Measurements from ENCODE around the gene CEACAM16. TPM values are rescaled to one million over a fixed set of nuclear protein-coding genes. Genes with fewer than 3 reads are reported as not detected.

CEACAM16 gene
- total and polyA plus RNA-seq, 8 donors, result 0.16 to 1.0 (median 0.37) TPM; not detected in 3

GRCh38 chr19:44747739-44748425 is 48.9 kb downstream of the CEACAM16 start:
- intact Hi-C loops (cut with DNase I), result no loop called here
- TF ChIP-seq CTCF (IDR thresholded peaks at IDR 0.05), result no peak

DNA sequence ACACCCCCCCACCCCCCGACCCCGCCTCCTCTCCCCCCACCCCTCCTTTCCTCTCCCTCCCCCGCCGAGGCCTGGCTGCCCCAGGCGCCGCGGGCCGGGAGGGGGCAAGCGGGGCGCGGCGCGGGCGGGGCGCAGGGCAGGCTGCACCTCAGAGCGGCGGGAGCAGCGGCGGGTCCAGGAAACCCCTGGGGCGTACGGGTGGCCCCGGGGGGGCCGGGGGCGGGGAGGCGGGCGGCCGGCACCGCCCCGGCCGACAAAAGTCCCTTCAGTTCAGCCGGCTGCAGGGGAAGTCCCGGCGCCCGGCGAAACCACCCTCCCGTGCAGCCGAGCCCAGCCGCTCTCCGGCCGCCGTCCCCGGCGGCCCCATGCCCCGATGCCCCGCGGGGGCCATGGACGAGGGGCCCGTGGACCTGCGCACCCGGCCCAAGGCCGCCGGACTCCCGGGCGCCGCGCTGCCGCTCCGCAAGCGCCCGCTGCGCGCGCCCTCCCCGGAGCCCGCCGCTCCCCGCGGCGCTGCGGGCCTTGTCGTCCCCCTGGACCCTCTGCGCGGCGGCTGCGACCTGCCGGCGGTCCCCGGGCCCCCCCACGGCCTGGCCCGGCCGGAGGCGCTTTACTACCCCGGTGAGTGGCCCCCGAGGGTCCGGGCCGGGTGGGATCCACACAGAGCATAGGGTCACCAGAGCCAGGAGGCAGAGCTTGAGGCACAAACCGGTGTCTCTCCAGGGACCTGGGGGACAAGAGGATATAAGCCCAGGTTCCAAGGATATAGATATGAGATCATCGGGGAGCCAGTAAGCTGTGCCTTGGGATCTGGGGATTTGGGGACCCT is 49.7 kb downstream of the CEACAM16 start, which contains the start of gene BCL3:
TSS of gene BCL3 (plus strand) at position 283 of the 829 bp plus-strand sequence. CDS start at position 366, 83 bp downstream.
- Histone ChIP-seq H3K9me3 (no peaks in the 10 kb centered on the region), H3K27me3 (no peaks in the 10 kb centered on the region), H3K27ac (peak within 1 kb of the TSS; percentile 70 to 93 (median 85)), H3K36me3 (no peaks in the 10 kb centered on the region), H3K4me1 (peaks cover 6 to 40% (median 10%) of the 10 kb centered on the region in 3 donors), H3K4me3 (peak within 1 kb of the TSS; percentile 60 to 80 (median 74))
- no peak for TF ChIP-seq CTCF (IDR thresholded peaks at IDR 0.05)
- WGBS, 2 donors, result 0% methylated on average over 19 to 86 of the region's 88 CpGs
- ATAC-seq (peak; percentile 36 to 53 (median 49)), DNase-seq (peak; percentile 72 to 87 (median 79)), FAIRE-seq (no peak)
- intact Hi-C loops (cut with DNase I), result no loop called here

More at GRCh38 chr19:44747739-44748425, 48.9 kb downstream of the CEACAM16 start:
- no peaks in the 10 kb centered on the region for H3K9me3 ChIP-seq
- no peaks in the 10 kb centered on the region for H3K36me3 ChIP-seq
- no peaks in the 10 kb centered on the region for H3K27me3 ChIP-seq
- peaks cover 13 to 46% (median 17%) of the 10 kb centered on the region in 3 donors for H3K4me1 ChIP-seq
- peak; percentile 72 to 87 (median 77) for DNase-seq
- peak; percentile 29 to 46 (median 40) for ATAC-seq
- H3K4me3 ChIP-seq, result peak overlapping the region; percentile 18 to 80 (median 68)
- FAIRE-seq, result no peak
- H3K27ac ChIP-seq, result peak overlapping the region; percentile 70 to 93 (median 85)
- WGBS, 2 donors, result 0% methylated on average over 26 of the region's 26 CpGs

- no peaks in the 10 kb centered on the region for H3K36me3 ChIP-seq
- no peaks in the 10 kb centered on the region for H3K9me3 ChIP-seq
- ATAC-seq (no peak), FAIRE-seq (no peak), DNase-seq (no peak)
- peak overlapping the region; percentile 60 to 80 (median 74) for H3K4me3 ChIP-seq
- H3K27ac ChIP-seq, result peak overlapping the region; percentile 65 to 93 (median 85)
- intact Hi-C loops (cut with DNase I), result no loop called here
- WGBS, 2 donors, result 5 to 21% methylated on average over 1 of the region's 1 CpG
- H3K27me3 ChIP-seq, result no peaks in the 10 kb centered on the region
- no peak for TF ChIP-seq CTCF (IDR thresholded peaks at IDR 0.05)
- peaks cover 0 to 34% (median 5%) of the 10 kb centered on the region in 3 donors for H3K4me1 ChIP-seq
Observed at GRCh38 chr19:44749292-44749691, 50.3 kb downstream of the CEACAM16 start.

DNA sequence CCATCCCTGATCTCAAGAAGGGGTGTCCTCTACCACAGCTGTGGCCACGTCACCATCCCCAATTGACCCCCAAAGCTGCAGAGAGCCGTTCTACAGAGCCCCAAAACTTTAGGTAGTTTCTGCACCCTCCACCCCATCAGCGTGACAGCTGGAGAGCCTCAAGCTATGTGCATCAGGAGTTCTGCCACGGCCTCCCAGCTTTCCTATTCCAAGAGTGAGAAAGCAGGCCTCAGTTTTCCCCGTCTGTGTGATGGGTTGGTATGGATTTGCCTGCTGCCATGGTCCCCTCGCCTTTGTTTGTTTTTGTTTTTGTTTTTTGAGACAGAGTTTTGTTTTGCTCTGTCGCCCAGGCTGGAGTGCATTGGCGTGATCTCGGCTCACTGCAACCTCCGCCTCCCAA is 51.0 kb downstream of the CEACAM16 start:
- ATAC-seq, result no peak
- DNase-seq, result no peak

More for the DNA sequence above, 51.0 kb downstream of the CEACAM16 start:
- H3K27ac ChIP-seq, result peak overlapping the region in 2 of 4 donors; percentile 92 to 93
- no peaks in the 10 kb centered on the region for H3K36me3 ChIP-seq
- H3K27me3 ChIP-seq, result no peaks in the 10 kb centered on the region
- H3K4me1 ChIP-seq, result peaks cover 5 to 31% (median 10%) of the 10 kb centered on the region in 3 donors
- H3K9me3 ChIP-seq, result no peaks in the 10 kb centered on the region
- 65 to 79% methylated on average over 10 of the region's 10 CpGs for WGBS, 2 donors
- H3K4me3 ChIP-seq, result peak overlapping the region; percentile 60 to 80 (median 74)
- intact Hi-C loops (cut with DNase I), result no loop called here
- no peak for TF ChIP-seq CTCF (IDR thresholded peaks at IDR 0.05)
- FAIRE-seq, result no peak
